ENCODE results near the gene ADCY5.

Gene ADCY5

GRCh38 chr3:123271466-123272159 is 177.3 kb downstream of the ADCY5 start:
- no peak overlapping the region for H3K4me3 ChIP-seq (ENCODE audit: low read depth, low read length)
- no peak for DNase-seq (ENCODE audit: low read depth)
- TF ChIP-seq CTCF (IDR thresholded peaks at IDR 0.05; ENCODE audit: low read depth, low read length, missing control alignments): no peak

DNA sequence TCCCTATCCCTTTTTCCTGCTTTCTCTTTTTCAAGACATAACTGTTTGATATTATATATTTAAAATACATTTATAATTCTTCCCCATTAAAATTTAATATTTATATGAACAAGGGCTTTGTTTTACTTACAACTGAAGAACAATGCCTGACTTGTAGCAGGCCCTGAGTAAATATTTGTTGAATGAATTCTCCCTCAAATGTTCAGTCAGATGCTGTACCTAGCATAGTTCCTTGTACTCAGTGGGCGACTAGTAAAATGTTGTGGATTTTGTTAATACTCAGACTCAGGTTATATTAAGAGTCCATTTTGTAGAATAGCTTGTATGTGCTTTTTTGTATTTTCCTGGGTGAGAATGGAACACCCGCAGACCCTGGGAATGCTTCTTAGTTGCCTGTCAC is 178.1 kb downstream of the ADCY5 start:
- no peak for DNase-seq (ENCODE audit: low read depth)
- no peak for TF ChIP-seq CTCF (IDR thresholded peaks at IDR 0.05; ENCODE audit: low read depth, low read length, missing control alignments)
- H3K4me3 ChIP-seq (ENCODE audit: low read depth, low read length): no peak overlapping the region

DNA sequence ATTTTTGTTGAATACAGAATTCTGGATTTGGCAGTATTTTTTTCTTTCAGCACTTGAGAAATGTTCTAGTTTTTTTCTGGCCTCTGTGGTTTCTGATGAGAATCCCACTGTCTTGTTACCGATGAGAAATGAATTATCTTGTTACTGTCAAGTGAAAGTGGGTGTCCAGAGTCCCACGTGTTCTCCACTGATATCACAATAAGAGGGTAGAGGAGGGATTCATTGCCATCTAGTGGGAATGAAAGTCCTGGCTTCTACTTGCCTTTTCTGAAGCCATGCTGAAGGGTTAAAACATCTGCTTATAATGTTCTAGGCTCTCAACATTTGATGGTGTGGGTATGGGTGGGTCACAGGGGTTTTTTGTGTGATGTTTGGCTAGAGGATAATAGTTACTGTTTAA is 181.1 kb downstream of the ADCY5 start:
- H3K4me3 ChIP-seq (ENCODE audit: low read depth, low read length): no peak overlapping the region
- DNase-seq (ENCODE audit: low read depth): no peak
- TF ChIP-seq CTCF (IDR thresholded peaks at IDR 0.05; ENCODE audit: low read depth, low read length, missing control alignments): no peak

DNA sequence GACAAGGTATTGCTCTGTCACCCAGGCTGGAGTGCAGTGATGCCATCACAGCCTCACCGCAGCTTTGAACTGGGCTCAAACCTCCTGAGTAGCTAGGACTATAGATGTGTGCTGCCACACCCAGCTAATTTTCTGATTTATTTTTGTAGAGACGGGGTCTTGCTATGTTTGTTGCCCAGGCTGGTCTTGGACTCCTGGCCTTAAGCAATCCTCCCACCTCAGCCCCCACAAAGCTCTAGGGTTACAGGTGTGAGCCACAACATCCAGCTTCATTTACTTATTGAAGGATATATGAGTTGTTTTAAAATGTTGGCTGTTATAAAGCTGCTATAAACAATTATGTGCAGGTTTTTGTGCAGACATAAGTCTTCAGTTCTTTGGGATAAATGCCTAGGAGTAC is 184.9 kb downstream of the ADCY5 start:
- TF ChIP-seq CTCF (IDR thresholded peaks at IDR 0.05; ENCODE audit: low read depth, low read length, missing control alignments): no peak
- no peak overlapping the region for H3K4me3 ChIP-seq (ENCODE audit: low read depth, low read length)
- no peak for DNase-seq (ENCODE audit: low read depth)

GRCh38 chr3:123262868-123263267 is 186.0 kb downstream of the ADCY5 start:
- DNase-seq (ENCODE audit: low read depth): no peak
- TF ChIP-seq CTCF (IDR thresholded peaks at IDR 0.05; ENCODE audit: low read depth, low read length, missing control alignments): no peak
- no peak overlapping the region for H3K4me3 ChIP-seq (ENCODE audit: low read depth, low read length)

DNA sequence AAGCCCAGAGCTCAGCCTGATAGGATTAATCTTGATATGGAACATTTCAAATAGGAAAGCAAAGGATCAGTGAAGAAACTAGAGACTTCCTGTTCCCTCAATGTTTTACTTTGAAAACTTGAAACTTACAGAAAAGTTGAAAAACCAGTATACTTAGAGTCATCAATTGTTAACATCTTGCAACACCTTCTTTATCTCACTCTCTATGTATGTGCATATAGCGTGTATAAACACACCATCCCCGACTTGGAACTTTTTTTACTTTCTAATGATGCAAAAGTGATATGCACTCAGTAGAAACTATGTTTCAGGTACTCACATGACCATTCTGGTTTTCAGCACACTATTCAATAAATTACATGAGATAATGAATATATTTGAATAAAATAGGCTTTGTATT is 186.7 kb downstream of the ADCY5 start:
- TF ChIP-seq CTCF (IDR thresholded peaks at IDR 0.05; ENCODE audit: low read depth, low read length, missing control alignments): no peak
- DNase-seq (ENCODE audit: low read depth): no peak

GRCh38 chr3:123261666-123262065 is 187.2 kb downstream of the ADCY5 start:
- no peak for DNase-seq (ENCODE audit: low read depth)
- H3K4me3 ChIP-seq (ENCODE audit: low read depth, low read length): no peak overlapping the region
- no peak for TF ChIP-seq CTCF (IDR thresholded peaks at IDR 0.05; ENCODE audit: low read depth, low read length, missing control alignments)

More for the DNA sequence above, 186.7 kb downstream of the ADCY5 start:
- no peak overlapping the region for H3K4me3 ChIP-seq (ENCODE audit: low read depth, low read length)

All from GM12864 (cell line).